ENCODE data around the gene FOXP1. TPM values are rescaled to one million over a fixed set of nuclear protein-coding genes. Genes with fewer than 3 reads are reported as not detected.

Gene FOXP1
- total and polyA plus RNA-seq, 4 donors: 4.9 to 35.4 (median 32.0) TPM

DNA sequence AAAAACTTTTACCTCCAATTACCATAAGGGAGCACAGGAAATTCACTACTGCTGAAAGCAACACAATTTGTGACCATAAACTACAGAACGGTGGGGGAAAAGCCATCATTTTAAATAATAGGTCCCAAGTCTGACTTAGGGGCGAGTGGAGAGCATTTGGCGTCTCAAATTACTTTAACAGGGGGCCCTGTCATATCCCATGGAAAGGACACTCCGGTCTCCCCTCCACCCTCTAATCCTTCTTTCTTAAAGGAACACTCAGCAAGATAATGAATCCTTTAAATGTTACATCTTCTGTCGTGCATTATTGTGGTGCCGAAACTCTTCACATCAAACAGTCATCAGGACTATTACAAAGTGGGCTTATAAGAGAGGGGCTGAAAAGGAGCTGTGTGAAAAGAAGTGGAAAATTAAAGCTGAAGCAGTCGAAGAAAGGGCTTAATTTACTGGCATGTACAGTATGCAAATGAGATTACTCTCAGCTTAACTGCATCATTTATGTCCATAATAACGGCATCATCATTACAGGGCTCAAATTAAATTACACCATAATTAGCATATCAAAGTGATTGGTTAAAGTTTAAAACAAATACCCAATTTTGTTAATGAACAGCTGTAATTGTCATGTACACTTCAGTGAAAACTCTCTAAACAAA, 342.2 kb downstream of the FOXP1 start:
- TF ChIP-seq, protein P1, sequence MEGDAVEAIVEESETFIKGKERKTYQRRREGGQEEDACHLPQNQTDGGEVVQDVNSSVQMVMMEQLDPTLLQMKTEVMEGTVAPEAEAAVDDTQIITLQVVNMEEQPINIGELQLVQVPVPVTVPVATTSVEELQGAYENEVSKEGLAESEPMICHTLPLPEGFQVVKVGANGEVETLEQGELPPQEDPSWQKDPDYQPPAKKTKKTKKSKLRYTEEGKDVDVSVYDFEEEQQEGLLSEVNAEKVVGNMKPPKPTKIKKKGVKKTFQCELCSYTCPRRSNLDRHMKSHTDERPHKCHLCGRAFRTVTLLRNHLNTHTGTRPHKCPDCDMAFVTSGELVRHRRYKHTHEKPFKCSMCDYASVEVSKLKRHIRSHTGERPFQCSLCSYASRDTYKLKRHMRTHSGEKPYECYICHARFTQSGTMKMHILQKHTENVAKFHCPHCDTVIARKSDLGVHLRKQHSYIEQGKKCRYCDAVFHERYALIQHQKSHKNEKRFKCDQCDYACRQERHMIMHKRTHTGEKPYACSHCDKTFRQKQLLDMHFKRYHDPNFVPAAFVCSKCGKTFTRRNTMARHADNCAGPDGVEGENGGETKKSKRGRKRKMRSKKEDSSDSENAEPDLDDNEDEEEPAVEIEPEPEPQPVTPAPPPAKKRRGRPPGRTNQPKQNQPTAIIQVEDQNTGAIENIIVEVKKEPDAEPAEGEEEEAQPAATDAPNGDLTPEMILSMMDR (IDR thresholded peaks at IDR 0.05; ENCODE audit: low read depth, low read length, missing input control): no peak
- no peak for TF ChIP-seq FOXA1 (IDR thresholded peaks at IDR 0.05)
- TF ChIP-seq, protein P2, sequence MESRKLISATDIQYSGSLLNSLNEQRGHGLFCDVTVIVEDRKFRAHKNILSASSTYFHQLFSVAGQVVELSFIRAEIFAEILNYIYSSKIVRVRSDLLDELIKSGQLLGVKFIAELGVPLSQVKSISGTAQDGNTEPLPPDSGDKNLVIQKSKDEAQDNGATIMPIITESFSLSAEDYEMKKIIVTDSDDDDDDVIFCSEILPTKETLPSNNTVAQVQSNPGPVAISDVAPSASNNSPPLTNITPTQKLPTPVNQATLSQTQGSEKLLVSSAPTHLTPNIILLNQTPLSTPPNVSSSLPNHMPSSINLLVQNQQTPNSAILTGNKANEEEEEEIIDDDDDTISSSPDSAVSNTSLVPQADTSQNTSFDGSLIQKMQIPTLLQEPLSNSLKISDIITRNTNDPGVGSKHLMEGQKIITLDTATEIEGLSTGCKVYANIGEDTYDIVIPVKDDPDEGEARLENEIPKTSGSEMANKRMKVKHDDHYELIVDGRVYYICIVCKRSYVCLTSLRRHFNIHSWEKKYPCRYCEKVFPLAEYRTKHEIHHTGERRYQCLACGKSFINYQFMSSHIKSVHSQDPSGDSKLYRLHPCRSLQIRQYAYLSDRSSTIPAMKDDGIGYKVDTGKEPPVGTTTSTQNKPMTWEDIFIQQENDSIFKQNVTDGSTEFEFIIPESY (IDR thresholded peaks at IDR 0.05): no peak
- no peak for TF ChIP-seq EGR1 (IDR thresholded peaks at IDR 0.05; ENCODE audit: low read depth in 2 of 2)
- TF ChIP-seq JUND (IDR thresholded peaks at IDR 0.05): no peak
- TF ChIP-seq, protein P3, sequence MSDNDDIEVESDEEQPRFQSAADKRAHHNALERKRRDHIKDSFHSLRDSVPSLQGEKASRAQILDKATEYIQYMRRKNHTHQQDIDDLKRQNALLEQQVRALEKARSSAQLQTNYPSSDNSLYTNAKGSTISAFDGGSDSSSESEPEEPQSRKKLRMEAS (IDR thresholded peaks at IDR 0.05): no peak
- no peak for TF ChIP-seq HNF4A (conservative IDR thresholded peaks at IDR 0.05)
- TF ChIP-seq RXRA (IDR thresholded peaks at IDR 0.05): no peak
- no peak for TF ChIP-seq RAD21 (IDR thresholded peaks at IDR 0.05)
- TF ChIP-seq YY1 (IDR thresholded peaks at IDR 0.05): no peak
- no peak for TF ChIP-seq TAF1 (conservative IDR thresholded peaks at IDR 0.05)
- TF ChIP-seq, protein P4, sequence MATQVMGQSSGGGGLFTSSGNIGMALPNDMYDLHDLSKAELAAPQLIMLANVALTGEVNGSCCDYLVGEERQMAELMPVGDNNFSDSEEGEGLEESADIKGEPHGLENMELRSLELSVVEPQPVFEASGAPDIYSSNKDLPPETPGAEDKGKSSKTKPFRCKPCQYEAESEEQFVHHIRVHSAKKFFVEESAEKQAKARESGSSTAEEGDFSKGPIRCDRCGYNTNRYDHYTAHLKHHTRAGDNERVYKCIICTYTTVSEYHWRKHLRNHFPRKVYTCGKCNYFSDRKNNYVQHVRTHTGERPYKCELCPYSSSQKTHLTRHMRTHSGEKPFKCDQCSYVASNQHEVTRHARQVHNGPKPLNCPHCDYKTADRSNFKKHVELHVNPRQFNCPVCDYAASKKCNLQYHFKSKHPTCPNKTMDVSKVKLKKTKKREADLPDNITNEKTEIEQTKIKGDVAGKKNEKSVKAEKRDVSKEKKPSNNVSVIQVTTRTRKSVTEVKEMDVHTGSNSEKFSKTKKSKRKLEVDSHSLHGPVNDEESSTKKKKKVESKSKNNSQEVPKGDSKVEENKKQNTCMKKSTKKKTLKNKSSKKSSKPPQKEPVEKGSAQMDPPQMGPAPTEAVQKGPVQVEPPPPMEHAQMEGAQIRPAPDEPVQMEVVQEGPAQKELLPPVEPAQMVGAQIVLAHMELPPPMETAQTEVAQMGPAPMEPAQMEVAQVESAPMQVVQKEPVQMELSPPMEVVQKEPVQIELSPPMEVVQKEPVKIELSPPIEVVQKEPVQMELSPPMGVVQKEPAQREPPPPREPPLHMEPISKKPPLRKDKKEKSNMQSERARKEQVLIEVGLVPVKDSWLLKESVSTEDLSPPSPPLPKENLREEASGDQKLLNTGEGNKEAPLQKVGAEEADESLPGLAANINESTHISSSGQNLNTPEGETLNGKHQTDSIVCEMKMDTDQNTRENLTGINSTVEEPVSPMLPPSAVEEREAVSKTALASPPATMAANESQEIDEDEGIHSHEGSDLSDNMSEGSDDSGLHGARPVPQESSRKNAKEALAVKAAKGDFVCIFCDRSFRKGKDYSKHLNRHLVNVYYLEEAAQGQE (IDR thresholded peaks at IDR 0.05): no peak
- TF ChIP-seq, protein P5, sequence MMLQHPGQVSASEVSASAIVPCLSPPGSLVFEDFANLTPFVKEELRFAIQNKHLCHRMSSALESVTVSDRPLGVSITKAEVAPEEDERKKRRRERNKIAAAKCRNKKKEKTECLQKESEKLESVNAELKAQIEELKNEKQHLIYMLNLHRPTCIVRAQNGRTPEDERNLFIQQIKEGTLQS (IDR thresholded peaks at IDR 0.05): no peak
- TF ChIP-seq SP1 (IDR thresholded peaks at IDR 0.05): no peak
- no peak for TF ChIP-seq FOXA2 (IDR thresholded peaks at IDR 0.05)
- no peak for TF ChIP-seq HNF4G (IDR thresholded peaks at IDR 0.05)
- Histone ChIP-seq H3K27me3 (ENCODE audit: control insufficient read depth in 4 of 4, insufficient read depth in 4 of 4, low read length in 3 of 4) (no peaks in the 10 kb centered on the region), H3K4me1 (ENCODE audit: control insufficient read depth in 4 of 4, insufficient read depth in 4 of 4, low read length in 3 of 4) (peaks cover 4 to 15% (median 11%) of the 10 kb centered on the region in 4 donors), H3K9ac (ENCODE audit: low read depth in 1 of 2, low read length in 2 of 2) (no peak overlapping the region), H3K36me3 (ENCODE audit: control insufficient read depth in 4 of 4, insufficient read depth in 3 of 4, low read depth in 1 of 4, low read length in 3 of 4) (no peaks in the 10 kb centered on the region), H3K27ac (ENCODE audit: low read depth in 1 of 2, low read length in 2 of 2) (no peak overlapping the region), H3K9me3 (ENCODE audit: control insufficient read depth in 4 of 4, low read length in 3 of 4) (no peaks in the 10 kb centered on the region), H3K4me3 (ENCODE audit: low read depth in 1 of 3, low read length in 3 of 3) (no peak overlapping the region)
- 95% methylated on average over 8 of the region's 8 CpGs for WGBS
- no peak for DNase-seq (ENCODE audit: low spot score)
